Muscle of arm (tissue), 12 donors: ENCODE data around the gene POMT1. TPM values are rescaled to one million over a fixed set of nuclear protein-coding genes. Genes with fewer than 3 reads are reported as not detected.
"Not testable (repeated sequence)": the region's sequence is repeated elsewhere in the genome, so short reads cannot be mapped to it uniquely, and the experiment has no call there.

Experiments used
- DNase-seq: peaks from one replicate; pipeline ENCODE4 v3.0.0-alpha.2; 2013
- polyA plus RNA-seq, 12 donors: library from polyadenylated mRNA; unstranded; fragments of 120-200 nt; gene quantifications; one replicate each; pipeline ENCODE4 v1.2.1, GENCODE V29; 2013; ENCODE audit not compliant: insufficient read length in 12 of 12

Gene POMT1
- polyA plus RNA-seq, 12 donors = 17.4 to 31.8 (median 23.3) TPM; not detected in 1

DNA sequence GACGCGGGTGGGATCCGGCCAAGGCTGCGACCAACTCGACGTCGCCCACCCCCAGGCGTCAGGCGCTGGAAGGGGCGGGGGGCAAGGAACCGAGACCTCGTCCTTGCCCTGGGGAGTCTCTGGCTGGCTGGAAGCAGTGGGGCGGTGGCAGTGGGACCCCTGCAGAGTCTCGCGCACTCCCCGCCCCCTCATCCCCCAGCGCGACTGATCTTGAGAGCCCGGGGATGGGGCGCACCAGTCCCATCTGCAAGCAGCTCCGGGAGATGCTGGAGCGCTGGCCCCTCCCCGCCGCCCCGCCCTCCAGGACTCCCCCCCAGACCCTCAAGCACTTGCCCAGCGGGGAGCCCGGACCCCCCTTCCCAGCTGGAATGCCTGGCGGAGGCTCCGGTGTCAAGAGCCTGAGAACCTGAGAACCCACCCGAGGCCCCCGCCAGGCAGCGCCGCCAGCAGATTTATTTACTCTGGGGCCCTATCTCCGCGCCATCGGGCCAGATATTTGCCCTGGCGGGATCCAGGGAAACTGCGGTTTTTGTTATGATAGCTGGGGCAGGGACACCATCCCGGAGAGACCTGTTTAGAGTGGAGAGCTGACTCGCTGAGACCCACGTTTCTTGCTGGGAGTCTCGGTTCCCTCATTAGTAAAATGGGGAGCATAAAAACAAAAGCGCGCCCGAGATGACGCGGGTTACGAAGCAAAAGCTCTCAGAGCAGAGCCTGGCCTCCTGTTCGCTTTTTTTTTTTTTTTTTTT, 43.8 kb downstream of the POMT1 start:
- no peak for DNase-seq

DNA sequence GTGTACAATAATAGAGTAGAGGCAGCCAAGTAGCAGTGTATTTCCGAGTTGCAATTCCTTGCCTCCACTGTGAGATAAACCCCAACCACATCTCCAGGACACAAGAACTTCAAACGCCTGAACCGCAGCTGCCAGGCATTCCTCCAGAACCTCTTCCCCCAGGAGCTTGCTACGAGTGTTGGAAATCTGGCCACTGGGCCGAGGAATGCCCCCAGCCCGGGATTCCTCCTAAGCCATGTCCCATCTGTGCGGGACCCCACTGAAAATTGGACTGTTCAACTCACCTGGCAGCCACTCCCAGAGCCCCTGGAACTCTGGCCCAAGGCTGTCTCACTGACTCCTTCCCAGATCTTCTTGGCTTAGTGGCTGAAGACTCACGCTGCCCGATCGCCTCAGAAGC, 46.5 kb downstream of the POMT1 start:
- DNase-seq = not testable (repeated sequence)

GRCh38 chr9:131550465-131550864, 47.7 kb downstream of the POMT1 start:
- not testable (repeated sequence) for DNase-seq

DNA sequence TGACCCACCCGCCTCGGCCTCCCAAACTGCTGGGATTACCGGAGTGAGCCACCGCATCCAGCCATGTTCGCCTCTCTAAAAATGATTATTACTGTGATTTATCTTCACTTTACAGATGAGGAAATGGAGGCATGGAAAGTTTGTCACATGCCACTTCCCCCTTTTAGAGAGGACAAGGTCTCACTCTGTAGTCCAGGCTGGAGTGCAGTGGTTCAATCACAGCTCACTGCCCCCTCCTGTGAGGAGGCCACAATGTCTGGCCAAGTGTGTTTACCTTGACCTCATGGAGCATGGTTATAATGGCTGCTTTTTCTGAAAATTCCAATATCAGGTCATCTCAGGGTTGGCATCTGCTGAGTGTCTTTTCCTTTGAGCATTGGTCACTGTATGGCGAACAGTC, 49.3 kb downstream of the POMT1 start:
- DNase-seq = no peak

DNA sequence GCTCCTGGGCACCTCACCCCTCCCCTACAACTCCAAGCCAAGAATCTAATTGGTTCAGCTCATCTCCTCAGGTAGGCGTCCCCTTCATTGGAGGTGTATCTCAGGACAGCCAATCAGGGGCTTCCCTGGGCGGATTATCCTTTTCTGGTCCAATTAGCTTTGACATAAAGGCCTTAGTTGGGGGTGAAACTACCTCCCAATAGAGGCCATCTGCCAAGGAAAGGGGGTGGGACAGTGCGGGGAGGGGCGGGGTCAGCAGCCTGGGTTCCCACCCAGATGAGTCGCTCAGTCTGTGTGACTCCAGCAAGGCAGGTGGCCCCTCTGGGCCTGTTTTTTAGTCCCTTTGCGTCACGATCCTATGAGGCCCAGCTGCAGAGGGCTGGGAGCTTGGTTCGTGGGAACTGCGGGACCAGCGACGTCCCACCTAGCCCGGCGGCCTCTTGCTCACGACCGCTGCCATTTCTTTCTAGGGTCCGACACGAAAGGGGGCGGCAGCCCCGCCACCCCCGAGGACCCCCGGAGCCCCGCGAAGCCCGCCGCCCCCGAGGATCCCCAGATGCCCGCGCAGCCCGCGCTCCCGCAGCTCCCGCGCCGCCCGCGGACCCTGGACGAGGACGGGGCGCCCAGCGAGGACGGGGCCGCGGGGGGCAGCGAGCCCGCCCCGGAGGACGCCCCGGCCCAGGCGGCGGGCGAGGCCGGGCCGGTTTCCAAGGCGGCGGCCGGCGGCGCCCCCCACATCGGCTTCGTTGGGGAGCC, 51.5 kb downstream of the POMT1 start:
- DNase-seq = no peak

GRCh38 chr9:131554843-131555351, 52.2 kb downstream of the POMT1 start:
- DNase-seq = no peak

GRCh38 chr9:131555841-131556673, 53.3 kb downstream of the POMT1 start:
- DNase-seq = no peak

- no peak for DNase-seq
Measured at GRCh38 chr9:131557855-131558548, 55.3 kb downstream of the POMT1 start.

GRCh38 chr9:131559421-131560000, 56.8 kb downstream of the POMT1 start:
- DNase-seq = no peak

DNA sequence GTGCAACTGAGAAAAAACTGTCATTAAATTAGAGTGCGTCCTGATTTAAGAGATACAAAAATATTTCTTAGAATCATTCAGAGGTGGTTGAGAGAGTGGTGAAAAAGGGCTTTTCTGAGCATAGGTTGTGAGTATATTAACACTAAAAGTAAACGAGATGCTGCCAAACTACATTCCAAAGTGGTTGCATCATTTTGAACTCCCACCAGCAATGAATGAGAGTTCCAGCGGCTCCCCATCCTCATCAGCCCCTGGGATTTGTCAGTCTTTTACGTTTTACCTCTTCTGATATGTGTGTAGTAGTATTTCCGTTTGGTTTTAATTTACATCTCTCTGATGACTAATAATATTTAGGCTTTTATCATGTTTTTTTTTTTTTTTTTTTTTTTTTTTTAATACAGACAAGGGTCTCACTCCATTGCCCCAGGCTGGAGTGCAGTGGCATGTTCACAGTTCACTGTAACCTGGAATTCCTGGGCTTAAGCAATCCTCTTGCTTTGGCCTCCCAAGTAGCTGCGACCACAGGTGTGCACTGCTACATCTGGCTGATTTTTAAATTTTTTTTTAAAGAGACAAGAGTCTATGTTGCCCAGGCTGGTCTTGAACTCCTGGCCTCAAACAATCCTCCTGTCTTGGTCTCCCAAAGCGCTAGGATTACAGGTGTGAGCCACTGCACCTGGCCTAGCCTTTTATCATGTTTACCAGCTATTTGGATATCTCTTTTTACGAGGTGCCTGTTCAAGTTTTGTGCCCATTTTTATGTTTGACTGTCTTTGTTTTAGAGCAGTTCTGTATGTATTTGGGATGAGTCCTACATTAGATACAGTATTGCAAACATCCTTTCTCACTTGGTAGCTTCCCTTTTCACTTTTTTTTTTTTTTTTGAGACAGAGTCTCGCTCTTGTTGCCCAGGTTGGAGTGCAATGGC, 59.6 kb downstream of the POMT1 start:
- DNase-seq = no peak

GRCh38 chr9:131565369-131565768, 62.7 kb downstream of the POMT1 start:
- DNase-seq = no peak

- no peak for DNase-seq
Measured at GRCh38 chr9:131566158-131566557, 63.4 kb downstream of the POMT1 start.

DNA sequence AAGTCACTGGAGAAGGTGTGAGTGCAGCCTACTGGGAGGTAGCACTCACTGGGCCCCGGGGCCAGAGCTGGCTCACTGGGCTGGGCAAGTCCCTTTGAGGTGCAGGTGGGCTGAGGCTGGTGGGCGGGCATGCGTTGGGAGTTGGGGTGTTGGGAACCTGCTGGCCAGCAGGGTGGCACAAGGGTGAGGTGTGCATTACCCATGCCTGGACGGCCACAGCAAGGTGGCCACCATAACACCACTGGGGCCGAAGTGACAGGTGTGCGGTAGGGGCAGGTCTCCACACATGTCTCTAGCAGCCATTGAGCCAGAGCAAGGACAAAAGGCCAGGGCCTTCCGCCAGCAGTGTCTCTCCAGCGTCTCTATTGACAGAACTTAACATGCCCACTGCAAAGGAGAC, 65.2 kb downstream of the POMT1 start:
- DNase-seq = no peak

Other genes with a start within 250 kb of the POMT1 start
- gene FAM78A, start 226.4 kb upstream of the POMT1 start, polyA plus RNA-seq = 10 to 100 TPM in 11 of 12 donors, not detected in 1; 17.1 to 46.7 (median 32.3) TPM
- 10 to 100 TPM in 11 of 12 donors, not detected in 1; 10.8 to 52.6 (median 29.8) TPM for gene PLPP7, start 213.2 kb upstream of the POMT1 start, polyA plus RNA-seq
- 100 to 1,000 TPM in 11 of 12 donors, 10 to 100 TPM in 1; 96.2 to 239 (median 143) TPM for gene PRRC2B, start 108.8 kb upstream of the POMT1 start, polyA plus RNA-seq
- gene UCK1, start 28.3 kb downstream of the POMT1 start, polyA plus RNA-seq = 10 to 100 TPM in 11 of 12 donors, not detected in 1; 21.7 to 38.0 (median 23.7) TPM
- under 1 TPM in 2 of 12 donors, not detected in 10; 0.09 to 0.17 TPM for gene PRRT1B, start 42.6 kb downstream of the POMT1 start, polyA plus RNA-seq
- gene RAPGEF1, start 237.2 kb downstream of the POMT1 start, polyA plus RNA-seq = 100 to 1,000 TPM in 2 of 12 donors, 10 to 100 TPM in 9, not detected in 1; 68.2 to 123 (median 82.8) TPM